Activated CD8-positive, alpha-beta memory T cell treated with anti-CD3 and anti-CD28 coated beads for 1 hour (primary cell): Measurements from ENCODE around the gene ARSB.

Source experiments
- DNase-seq, 2 donors: peaks; one replicate each; pipeline ENCODE4 v3.0.0-alpha.2; 2020; ENCODE audit warnings: low read depth in 1 of 2; ENCODE audit errors: extremely low read depth in 1 of 2

Gene ARSB

DNA sequence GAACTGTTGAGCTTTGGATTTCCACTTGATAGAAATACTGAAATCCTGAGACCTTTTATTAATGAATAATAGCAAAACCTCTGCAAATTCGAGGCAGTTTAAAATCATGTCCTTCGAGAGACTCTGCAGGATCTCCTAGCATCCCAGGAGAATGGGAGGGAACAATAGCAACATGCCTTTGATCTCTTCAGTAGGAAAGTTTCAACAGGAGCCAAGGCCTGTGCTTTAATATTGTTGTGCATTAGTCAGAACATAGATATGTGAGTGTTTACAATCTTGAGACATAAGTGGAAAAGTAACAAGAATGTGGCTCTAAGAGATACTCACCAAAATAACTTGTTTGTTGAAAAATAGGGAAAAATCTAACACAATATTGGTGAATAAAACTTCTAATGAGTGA is 253.2 kb downstream of the ARSB start:
- DNase-seq, result no peak

DNA sequence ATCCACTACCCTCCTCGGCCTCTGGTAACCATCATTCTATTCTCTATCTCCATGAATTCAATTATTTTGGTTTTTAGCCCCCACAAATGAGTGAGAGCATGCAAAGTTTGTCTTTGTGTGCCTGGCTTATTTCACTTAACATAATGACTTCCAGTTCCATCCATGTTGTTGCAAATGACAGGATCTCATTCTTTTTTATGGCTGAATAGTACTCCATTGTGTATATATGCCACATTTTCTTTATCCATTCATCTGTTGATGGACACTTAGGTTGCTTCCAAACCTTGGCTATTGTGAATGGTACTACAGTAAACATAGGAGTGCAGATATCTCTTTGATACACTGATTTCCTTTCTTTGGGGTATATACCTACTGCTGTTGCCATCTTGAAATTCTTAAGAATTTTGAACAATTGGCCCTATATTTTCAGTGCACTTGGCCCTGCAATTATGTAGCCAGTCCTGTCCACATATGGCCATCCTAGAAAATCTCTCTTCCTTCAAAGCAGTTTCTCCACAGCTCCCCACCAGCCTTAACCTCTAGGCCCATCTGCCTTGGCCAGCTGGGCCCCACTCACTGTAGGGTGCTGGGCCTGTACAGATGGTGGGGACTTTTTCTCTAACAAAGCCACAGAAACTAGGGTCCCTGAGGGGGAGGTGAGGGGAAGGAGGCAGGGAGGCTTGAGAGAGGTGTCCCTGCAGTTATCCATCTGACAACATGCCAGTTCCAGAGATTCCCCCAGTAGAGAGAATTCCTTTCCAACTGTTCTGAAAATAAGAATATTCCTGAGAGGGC is 254.6 kb downstream of the ARSB start:
- DNase-seq, result no peak

DNA sequence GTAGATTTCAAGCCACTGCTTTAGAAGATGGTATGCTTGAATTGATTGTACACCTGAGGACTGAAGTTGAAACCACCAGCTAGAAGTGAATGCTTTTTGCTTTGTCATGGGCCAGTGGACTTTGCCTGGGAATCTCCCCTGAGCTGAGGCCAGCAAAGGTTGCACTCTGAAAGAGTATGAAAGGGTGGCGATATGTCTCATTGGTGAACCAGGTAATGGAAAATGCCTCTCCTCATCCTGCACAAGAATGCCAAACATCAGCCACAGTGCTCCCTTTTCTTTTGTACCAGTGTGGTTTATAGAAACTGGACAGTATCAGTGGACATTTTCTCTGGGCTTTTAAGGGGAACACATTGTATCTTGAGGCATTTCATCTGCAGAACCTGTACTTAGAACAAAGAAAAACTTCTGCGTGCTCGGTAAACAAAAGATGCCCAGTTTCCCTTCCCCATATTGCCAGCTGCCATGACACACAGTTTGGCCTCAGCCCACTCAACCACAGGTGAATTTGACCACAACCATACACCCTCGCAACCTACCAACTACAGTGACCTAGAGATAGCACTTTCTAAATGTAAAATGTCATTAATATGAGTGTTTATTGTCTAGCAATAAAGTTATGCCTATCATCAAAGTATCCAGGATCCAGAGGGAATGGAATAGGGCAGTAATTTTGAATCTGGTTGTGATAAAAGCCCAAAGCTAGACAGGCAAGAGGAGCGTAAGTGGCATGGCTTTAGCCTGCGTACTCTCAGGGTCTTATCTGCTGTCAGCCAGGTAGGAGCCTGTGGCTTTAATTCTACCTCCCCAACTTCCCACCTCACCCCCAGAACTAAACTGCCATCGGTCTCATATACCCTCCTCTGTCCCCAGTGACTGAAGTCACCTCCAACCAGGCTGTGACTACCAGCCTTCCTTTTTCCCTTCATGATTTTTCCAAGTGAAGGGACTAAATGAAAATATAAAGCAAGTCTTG is 257.0 kb downstream of the ARSB start:
- no peak for DNase-seq
